IPS-20b (cell line): ENCODE results near the gene OR6M1.

ENCODE experiments used
- H3K27ac ChIP-seq: one replicate; pipeline ENCODE4 v1.5.1; 2013; ENCODE audit warnings: low read length
- H3K27me3 ChIP-seq: 2 replicates; pipeline ENCODE4 v1.6.1; 2013; ENCODE audit warnings: mild to moderate bottlenecking, low read length, inconsistent platforms; ENCODE audit not compliant: insufficient read depth
- H3K36me3 ChIP-seq: 2 replicates; pipeline ENCODE4 v1.6.1; 2013; ENCODE audit warnings: low read depth, mild to moderate bottlenecking, inconsistent platforms, low read length, moderate library complexity; ENCODE audit not compliant: insufficient read depth
- H3K4me1 ChIP-seq: 2 replicates; pipeline ENCODE4 v1.6.1; 2013; ENCODE audit warnings: mild to moderate bottlenecking, control low read depth, inconsistent platforms, low read length, moderate library complexity; ENCODE audit not compliant: insufficient read depth
- H3K4me3 ChIP-seq: 2 replicates; pipeline ENCODE4 v1.5.1; 2013; ENCODE audit warnings: mild to moderate bottlenecking, low read length, inconsistent platforms
- H3K9ac ChIP-seq: 2 replicates; pipeline ENCODE4 v1.6.1; 2013; ENCODE audit warnings: low read depth, mild to moderate bottlenecking, inconsistent platforms, low read length, moderate library complexity
- H3K9me3 ChIP-seq: 2 replicates; pipeline ENCODE4 v1.6.1; 2013; ENCODE audit warnings: mild to moderate bottlenecking, low read depth, low read length, inconsistent platforms; ENCODE audit not compliant: insufficient read depth

Gene OR6M1, protein sequence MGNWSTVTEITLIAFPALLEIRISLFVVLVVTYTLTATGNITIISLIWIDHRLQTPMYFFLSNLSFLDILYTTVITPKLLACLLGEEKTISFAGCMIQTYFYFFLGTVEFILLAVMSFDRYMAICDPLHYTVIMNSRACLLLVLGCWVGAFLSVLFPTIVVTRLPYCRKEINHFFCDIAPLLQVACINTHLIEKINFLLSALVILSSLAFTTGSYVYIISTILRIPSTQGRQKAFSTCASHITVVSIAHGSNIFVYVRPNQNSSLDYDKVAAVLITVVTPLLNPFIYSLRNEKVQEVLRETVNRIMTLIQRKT

DNA sequence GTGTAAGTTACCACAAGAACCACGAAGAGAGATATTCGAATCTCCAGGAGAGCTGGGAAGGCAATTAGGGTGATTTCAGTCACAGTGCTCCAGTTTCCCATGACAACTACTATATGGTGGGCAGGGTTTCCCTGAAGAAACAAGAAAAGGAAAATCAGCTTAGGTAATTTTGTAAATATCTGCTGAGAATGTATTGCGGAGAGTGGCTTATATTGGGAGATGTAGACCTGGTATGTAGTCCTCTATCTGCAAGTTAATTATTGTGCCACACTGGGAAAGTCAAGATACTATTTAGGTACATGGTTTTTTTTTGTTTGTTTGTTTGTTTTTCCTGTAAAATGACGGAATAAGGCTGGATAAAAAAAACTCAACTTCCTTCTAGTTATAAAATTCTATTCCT is at the start of gene OR6M1:
TSS of gene OR6M1 (minus strand) at position 101 of the 400 bp plus-strand sequence. CDS start at position 101, 0 bp downstream.
- Histone ChIP-seq H3K4me3 (no peak within 1 kb of the TSS), H3K27me3 (no peaks in the 10 kb centered on the region), H3K27ac (no peak within 1 kb of the TSS), H3K9me3 (no peaks in the 10 kb centered on the region), H3K4me1 (no peaks in the 10 kb centered on the region), H3K36me3 (no peaks in the 10 kb centered on the region), H3K9ac (no peak within 1 kb of the TSS)

- Histone ChIP-seq H3K4me1 (peaks cover 5% of the 10 kb centered on the region), H3K27me3 (no peaks in the 10 kb centered on the region), H3K9me3 (peaks cover 4% of the 10 kb centered on the region; the same call in 1 of the 2 replicates), H3K9ac (no peak overlapping the region), H3K36me3 (no peaks in the 10 kb centered on the region), H3K27ac (no peak overlapping the region), H3K4me3 (no peak overlapping the region)
Observed at GRCh38 chr11:123853038-123853437, 46.9 kb upstream of the OR6M1 start.

- Histone ChIP-seq H3K9ac (no peak overlapping the region), H3K4me3 (no peak overlapping the region), H3K27ac (no peak overlapping the region), H3K4me1 (peaks cover 5% of the 10 kb centered on the region), H3K27me3 (no peaks in the 10 kb centered on the region), H3K36me3 (no peaks in the 10 kb centered on the region), H3K9me3 (peaks cover 4% of the 10 kb centered on the region; the same call in 1 of the 2 replicates)
Observed at GRCh38 chr11:123852321-123852720, 46.2 kb upstream of the OR6M1 start.

DNA sequence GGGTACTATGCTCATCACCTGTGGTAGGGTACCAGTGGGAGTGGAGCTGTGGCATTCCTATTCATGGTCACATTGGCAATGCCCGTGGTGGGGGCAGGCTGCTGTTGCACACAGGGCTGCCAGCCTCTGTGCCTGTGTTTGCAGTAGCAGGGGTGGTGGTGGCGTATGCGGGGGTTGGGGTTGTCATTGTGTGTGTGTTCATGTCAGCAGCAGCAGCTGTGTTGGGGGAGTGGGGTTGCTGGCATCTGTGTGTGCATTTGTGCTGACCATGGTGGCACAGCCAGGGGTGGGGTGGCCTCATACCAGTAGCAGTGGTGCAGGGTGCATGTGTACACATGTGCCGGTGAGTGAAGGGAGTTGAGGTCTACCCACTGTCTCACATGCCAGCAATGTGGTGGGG is 45.0 kb upstream of the OR6M1 start:
- peaks cover 5% of the 10 kb centered on the region for H3K4me1 ChIP-seq
- H3K4me3 ChIP-seq = no peak overlapping the region
- no peak overlapping the region for H3K9ac ChIP-seq
- no peaks in the 10 kb centered on the region for H3K27me3 ChIP-seq
- no peaks in the 10 kb centered on the region for H3K36me3 ChIP-seq
- H3K27ac ChIP-seq = no peak overlapping the region
- no peaks in the 10 kb centered on the region for H3K9me3 ChIP-seq

DNA sequence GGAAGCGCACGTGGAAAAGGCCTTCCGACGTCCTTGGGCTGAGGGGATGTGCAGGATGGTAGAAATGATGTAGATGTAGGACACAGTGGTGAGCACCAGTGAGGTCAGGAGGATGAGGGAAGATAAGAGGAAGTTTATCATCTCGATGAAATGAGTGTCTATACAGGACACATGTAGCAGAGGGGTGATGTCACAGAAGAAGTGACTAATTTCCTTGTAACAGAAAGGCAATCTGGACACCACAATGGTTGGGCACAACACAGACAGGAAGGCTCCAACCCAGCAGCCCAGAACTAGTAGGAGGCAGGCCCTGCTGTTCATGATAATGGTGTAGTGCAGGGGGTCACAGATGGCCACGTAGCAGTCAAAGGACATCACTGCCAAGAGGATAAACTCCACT is 35.0 kb upstream of the OR6M1 start:
- Histone ChIP-seq H3K9ac (no peak overlapping the region), H3K4me1 (no peaks in the 10 kb centered on the region), H3K27me3 (no peaks in the 10 kb centered on the region), H3K4me3 (no peak overlapping the region), H3K36me3 (no peaks in the 10 kb centered on the region), H3K27ac (no peak overlapping the region), H3K9me3 (no peaks in the 10 kb centered on the region; the same call in 1 of the 2 replicates)

- Histone ChIP-seq H3K36me3 (no peaks in the 10 kb centered on the region), H3K27me3 (no peaks in the 10 kb centered on the region), H3K4me3 (no peak overlapping the region), H3K9me3 (no peaks in the 10 kb centered on the region; the same call in 1 of the 2 replicates), H3K4me1 (no peaks in the 10 kb centered on the region), H3K9ac (no peak overlapping the region), H3K27ac (no peak overlapping the region)
Observed at GRCh38 chr11:123839131-123839530, 33.0 kb upstream of the OR6M1 start.

- H3K27me3 ChIP-seq = no peaks in the 10 kb centered on the region
- H3K9ac ChIP-seq = no peak overlapping the region
- H3K4me1 ChIP-seq = no peaks in the 10 kb centered on the region
- H3K4me3 ChIP-seq = no peak overlapping the region
- no peaks in the 10 kb centered on the region; the same call in 1 of the 2 replicates for H3K9me3 ChIP-seq
- H3K36me3 ChIP-seq = no peaks in the 10 kb centered on the region
- H3K27ac ChIP-seq = no peak overlapping the region
Observed at GRCh38 chr11:123838659-123839058, 32.5 kb upstream of the OR6M1 start.

GRCh38 chr11:123838199-123838598 is 32.0 kb upstream of the OR6M1 start:
- no peaks in the 10 kb centered on the region for H3K27me3 ChIP-seq
- H3K36me3 ChIP-seq = no peaks in the 10 kb centered on the region
- H3K9me3 ChIP-seq = no peaks in the 10 kb centered on the region; the same call in 1 of the 2 replicates
- H3K4me3 ChIP-seq = no peak overlapping the region
- no peak overlapping the region for H3K27ac ChIP-seq
- H3K4me1 ChIP-seq = no peaks in the 10 kb centered on the region
- no peak overlapping the region for H3K9ac ChIP-seq

DNA sequence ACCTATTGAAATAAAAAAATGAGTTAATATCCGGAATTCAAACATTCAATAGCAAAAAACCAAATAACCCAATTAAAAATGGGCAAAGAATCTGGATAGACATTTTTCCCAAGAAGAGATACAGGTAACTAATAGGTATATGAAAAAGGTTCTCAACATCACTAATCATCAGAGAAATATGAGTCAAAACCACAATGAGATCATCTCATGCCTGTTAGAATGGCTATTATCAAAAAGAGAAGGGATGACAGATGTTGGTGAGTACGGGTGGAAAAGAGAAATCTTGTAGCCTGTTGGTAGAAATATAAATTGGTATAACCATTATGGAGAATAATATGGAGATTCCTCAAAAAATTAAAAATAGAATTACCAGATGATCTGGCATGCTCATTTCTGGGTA is 26.9 kb upstream of the OR6M1 start:
- Histone ChIP-seq H3K4me3 (no peak overlapping the region), H3K9ac (no peak overlapping the region), H3K27me3 (no peaks in the 10 kb centered on the region), H3K27ac (no peak overlapping the region), H3K36me3 (no peaks in the 10 kb centered on the region), H3K4me1 (no peaks in the 10 kb centered on the region), H3K9me3 (no peaks in the 10 kb centered on the region)

GRCh38 chr11:123829745-123830144 is 23.6 kb upstream of the OR6M1 start:
- no peaks in the 10 kb centered on the region for H3K9me3 ChIP-seq
- H3K27me3 ChIP-seq = no peaks in the 10 kb centered on the region
- H3K4me3 ChIP-seq = no peak overlapping the region
- H3K9ac ChIP-seq = no peak overlapping the region
- H3K27ac ChIP-seq = no peak overlapping the region
- H3K4me1 ChIP-seq = no peaks in the 10 kb centered on the region
- H3K36me3 ChIP-seq = no peaks in the 10 kb centered on the region

DNA sequence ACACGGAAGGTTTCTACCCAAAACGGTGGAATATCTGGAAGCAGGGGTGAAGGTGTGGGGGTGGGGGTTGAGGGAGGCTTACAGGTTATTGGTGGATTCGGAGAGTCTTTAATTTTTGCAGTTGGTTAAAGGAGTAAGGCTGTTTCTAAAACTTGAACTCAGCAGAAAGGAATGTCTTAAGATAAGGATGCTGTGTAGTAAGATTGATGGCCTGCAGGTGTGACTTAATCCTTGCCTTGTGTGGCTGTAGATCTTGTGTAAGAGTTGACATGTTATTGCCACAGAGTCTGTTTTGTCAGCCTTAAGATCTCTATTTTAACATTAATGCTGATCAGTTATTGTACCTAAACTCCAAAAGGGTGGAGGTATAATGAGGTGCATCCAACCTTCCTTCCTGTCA is 16.4 kb upstream of the OR6M1 start:
- 0 out of 2 replicates have a peak, but pooled peaks cover 2% of the 10 kb centered on the region for H3K4me1 ChIP-seq
- no peak overlapping the region for H3K4me3 ChIP-seq
- H3K36me3 ChIP-seq = no peaks in the 10 kb centered on the region
- no peaks in the 10 kb centered on the region for H3K27me3 ChIP-seq
- H3K27ac ChIP-seq = no peak overlapping the region
- no peak overlapping the region for H3K9ac ChIP-seq
- H3K9me3 ChIP-seq = no peaks in the 10 kb centered on the region

GRCh38 chr11:123822032-123822431 is 15.9 kb upstream of the OR6M1 start:
- no peaks in the 10 kb centered on the region for H3K36me3 ChIP-seq
- H3K27me3 ChIP-seq = no peaks in the 10 kb centered on the region
- no peak overlapping the region for H3K27ac ChIP-seq
- no peak overlapping the region for H3K9ac ChIP-seq
- H3K4me1 ChIP-seq = 0 out of 2 replicates have a peak, but pooled peaks cover 2% of the 10 kb centered on the region
- H3K4me3 ChIP-seq = no peak overlapping the region
- H3K9me3 ChIP-seq = no peaks in the 10 kb centered on the region
